Gastrocnemius medialis (tissue), 4 donors: ENCODE measurements around the gene KBTBD6.

ENCODE experiments used
- POLR2A ChIP-seq, 2 donors: fragments of 450-650 bp; IDR thresholded peaks; one replicate each; pipeline ENCODE4 v1.6.1; 2017; ENCODE audit warnings: antibody characterized with exemption in 2 of 2, mild to moderate bottlenecking in 2 of 2, moderate library complexity in 2 of 2
- TF ChIP-seq, protein P1 (sequence below), 5 experiments: fragments of 450-650 bp in 3 of 5; fragments of 200-600 bp in 2 of 5; sonication (generic) in 2 of 5; IDR thresholded peaks in 4 of 5; conservative IDR thresholded peaks in 1 of 5; 1 replicate in 4 of 5; 2 replicates in 1 of 5; pipeline ENCODE4 v1.5.1; 2016 to 2019; ENCODE audit warnings: antibody characterized with exemption in 5 of 5, mild to moderate bottlenecking in 3 of 5, moderate library complexity in 3 of 5

DNA sequence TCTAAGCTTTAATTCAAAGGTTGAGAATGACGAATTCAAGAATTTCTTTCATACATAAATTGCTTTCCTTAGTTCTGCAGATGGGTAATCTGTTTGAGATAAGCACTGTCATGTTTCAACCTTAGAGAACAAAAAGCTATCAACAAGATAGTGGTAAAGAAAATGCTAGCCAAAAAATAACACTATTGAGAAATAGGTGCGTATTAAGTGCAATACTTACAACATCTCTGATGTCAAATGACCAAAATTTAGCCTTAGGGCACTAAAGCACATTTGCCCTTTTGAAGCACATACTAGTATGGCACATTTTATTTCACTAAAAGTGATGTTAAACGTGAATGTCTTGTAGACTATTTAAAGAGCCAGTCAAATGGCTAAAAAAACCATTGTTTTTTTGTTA lies 4.9 kb downstream of the KBTBD6 start:
- TF ChIP-seq, protein P1, sequence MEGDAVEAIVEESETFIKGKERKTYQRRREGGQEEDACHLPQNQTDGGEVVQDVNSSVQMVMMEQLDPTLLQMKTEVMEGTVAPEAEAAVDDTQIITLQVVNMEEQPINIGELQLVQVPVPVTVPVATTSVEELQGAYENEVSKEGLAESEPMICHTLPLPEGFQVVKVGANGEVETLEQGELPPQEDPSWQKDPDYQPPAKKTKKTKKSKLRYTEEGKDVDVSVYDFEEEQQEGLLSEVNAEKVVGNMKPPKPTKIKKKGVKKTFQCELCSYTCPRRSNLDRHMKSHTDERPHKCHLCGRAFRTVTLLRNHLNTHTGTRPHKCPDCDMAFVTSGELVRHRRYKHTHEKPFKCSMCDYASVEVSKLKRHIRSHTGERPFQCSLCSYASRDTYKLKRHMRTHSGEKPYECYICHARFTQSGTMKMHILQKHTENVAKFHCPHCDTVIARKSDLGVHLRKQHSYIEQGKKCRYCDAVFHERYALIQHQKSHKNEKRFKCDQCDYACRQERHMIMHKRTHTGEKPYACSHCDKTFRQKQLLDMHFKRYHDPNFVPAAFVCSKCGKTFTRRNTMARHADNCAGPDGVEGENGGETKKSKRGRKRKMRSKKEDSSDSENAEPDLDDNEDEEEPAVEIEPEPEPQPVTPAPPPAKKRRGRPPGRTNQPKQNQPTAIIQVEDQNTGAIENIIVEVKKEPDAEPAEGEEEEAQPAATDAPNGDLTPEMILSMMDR (IDR thresholded peaks at IDR 0.05 in 4 of 5, conservative IDR thresholded peaks at IDR 0.05 in 1 of 5) = no peak
- TF ChIP-seq POLR2A (IDR thresholded peaks at IDR 0.05) = no peak
